GM19452 (cell line): ENCODE measurements around the gene NOSIP.
A peak's percentile ranks its signal among the peaks of the same experiment; 100 is the strongest.

Experiments
- ATAC-seq: cut with Tn5 transposase; IDR thresholded peaks from one replicate; pipeline ENCODE4 v1.9.1; 2021; ENCODE audit not compliant: unreplicated experiment

The NOSIP gene

DNA sequence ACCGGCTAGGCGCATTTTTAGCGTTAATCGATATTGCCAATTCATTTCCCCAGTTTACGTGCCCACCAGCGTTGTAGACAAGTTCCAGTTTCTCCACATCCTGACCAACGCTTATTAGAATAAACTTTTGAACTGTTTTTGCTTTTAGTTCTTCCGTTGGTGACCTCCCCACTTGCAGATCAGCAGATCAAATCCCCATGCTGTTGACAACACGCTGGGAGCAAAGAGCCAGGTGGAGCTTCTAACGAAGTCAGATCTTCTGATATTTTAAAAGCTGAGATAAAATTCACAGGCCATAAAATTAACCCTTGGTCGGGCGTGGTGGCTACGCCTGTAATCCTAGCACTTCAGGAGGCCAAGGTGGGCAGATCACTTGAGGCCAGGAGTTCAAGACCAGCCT, 31.3 kb downstream of the NOSIP start:
- ATAC-seq: no peak

DNA sequence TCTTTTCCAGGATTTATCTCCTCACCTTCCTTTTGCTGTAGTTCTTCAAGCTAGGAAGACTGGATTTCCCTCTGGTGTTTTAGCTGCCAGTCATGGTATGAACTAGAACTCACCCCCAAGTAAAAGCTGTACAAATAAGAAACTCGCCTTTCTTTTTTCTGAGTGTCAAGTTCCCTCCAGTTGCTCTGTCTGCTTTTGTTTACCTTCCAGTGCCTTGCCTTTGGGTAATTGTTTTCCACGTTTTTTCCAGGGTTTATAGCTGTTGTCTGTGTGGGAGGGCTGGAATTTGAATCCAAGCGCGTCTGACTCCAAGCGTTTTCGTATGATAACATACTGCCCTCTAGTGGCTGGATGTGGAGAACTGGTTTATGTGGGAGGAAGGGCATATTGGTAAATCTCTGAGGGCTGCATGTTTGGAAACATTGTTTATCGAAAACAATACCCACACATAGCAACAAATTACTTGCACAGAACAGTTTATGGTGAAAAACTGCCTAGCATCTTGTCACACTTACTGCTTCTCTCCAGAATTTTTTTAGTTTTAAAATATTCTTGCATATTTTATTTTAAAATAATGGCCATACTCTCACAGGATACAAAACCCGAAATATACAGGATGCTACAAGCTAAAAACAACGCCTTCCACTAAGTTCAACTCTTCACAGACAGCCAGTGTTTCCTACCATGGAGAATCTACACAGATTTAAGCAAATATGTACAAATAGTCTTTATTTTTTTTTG, 33.4 kb downstream of the NOSIP start:
- ATAC-seq: no peak

DNA sequence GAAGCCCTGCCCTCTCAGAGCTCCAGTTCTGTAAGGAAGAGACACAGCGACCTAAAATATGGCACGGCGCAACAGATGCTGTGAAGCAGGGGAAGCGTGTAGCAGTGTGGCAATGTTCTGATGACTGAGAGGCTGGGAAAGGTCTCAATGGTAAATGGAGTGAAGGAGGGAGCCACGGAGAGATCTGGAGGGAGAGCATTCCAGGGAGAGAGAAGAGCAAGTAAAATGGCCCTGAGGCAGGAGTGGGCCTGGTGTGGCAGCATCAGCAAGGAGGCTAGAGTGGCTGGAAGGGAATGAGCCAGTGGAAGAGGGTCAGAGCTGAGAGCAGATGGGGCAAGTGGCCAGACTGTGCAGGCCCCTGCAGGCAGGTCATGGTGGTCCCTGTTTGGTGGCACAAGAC, 36.2 kb downstream of the NOSIP start:
- no peak for ATAC-seq

DNA sequence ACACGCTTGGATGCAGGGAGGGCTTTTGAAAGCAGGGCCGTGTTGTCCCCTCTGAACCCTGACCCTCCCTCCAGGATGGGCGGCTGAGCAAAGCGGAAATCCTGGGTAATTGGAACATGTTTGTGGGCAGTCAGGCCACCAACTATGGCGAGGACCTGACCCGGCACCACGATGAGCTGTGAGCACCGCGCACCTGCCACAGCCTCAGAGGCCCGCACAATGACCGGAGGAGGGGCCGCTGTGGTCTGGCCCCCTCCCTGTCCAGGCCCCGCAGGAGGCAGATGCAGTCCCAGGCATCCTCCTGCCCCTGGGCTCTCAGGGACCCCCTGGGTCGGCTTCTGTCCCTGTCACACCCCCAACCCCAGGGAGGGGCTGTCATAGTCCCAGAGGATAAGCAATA, 37.3 kb downstream of the NOSIP start:
- ATAC-seq: no peak

DNA sequence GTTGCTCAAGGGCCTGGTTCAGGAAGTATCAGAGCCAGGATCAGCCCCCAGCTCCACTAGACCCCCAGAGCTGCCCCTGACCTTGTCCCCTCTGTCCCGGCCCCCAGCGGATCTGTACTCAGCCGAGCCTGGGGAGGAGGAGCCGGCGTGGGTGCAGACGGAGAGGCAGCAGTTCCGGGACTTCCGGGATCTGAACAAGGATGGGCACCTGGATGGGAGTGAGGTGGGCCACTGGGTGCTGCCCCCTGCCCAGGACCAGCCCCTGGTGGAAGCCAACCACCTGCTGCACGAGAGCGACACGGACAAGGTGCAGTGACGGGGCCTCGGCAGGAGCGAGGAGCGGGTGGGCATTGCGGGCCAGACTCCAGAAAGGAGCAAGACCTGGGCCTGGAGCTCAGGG, 37.9 kb downstream of the NOSIP start:
- no peak for ATAC-seq

DNA sequence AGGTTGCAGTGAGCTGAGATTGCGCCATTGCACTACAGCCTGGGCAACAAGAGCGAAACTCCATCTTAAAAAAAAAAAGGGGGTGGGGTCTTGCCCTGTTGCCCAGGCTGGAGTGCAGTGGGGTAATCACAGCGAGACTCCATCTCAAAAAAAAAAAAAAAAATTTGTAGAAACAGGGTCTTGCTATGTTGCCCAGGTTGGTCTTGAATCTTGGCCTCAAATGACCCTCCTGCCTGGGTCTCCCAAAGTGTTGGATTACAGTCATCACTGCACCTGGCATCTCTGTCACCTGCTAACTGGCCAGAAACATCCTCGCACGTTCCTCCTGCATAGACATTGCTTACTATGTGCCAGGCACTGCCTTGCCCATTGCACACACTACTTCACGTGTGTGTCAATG, 38.4 kb downstream of the NOSIP start:
- ATAC-seq: no peak

DNA sequence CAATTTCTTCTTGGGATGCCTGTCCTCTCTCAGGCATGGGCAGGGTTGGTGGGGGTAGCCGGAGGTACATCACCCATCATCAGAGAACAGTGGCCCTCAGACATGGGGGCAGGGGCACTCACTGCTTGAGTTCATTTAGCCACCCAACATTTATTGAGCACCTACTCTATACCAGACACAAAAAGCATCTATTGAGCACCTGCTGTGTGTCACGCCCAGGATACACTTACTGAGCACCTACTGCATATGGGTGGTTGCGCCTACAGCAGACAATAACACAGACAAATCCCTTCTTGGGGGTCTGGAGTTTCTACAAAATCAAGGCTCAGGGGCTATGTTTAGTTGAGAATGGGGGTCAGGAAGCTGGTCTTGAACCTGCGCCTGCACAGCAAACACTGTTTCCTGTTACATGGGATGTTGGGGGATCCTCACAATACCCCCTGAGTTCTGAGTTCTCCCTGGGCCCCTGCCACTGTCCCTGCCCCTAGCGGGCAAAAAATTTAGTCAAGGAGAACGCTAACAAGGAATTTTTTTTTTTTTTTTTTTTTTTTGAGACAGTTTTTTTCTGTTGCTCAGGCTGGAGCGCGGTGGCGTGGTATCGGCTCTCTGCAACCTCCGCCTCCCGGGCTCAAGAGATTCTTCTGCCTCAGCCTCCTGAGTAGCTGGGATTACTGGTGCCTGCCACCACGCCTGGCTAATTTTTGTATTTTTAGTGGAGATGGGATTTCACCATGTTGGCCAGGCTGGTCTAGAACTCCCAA, 41.0 kb downstream of the NOSIP start:
- ATAC-seq: no peak

DNA sequence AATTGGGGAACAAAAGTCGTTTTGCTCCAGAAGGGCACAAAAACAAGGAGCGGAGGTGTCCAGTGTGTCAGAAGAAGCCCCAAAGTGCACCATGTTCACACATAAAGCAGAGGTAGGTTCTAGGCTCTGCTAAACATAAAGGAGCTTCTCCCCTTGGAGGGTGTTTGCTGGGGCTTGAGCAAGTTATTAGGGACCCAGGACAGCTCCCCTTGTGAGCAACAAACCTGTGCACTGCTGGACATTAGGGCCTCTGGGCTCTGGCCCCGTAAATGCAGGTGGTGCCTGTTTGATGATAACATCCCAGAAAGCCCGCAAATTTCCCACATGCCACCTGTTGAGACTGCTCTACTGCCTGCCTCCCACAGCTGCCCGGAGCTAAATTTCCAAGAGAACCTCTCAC, 41.7 kb downstream of the NOSIP start:
- ATAC-seq: no peak

DNA sequence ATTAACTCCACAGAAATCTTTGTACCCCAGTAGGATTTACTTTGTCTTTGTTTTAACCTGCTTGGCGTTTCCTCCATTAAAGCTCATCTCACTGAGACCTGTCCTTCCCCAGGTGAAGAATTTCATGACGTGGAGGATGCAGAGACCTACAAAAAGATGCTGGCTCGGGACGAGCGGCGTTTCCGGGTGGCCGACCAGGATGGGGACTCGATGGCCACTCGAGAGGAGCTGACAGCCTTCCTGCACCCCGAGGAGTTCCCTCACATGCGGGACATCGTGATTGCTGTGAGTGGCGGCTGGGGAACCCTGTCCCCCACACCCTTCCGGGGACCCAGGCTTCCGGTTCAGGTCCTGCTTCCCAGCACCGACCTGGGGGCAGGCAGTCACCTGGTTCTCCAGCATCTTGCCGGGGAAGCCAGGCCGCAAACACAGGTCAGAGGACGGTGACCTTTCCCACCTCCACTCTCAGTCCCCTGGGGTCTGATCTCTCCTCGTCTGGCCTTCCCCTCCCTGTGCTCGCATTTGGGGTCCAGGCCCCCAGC, 43.4 kb downstream of the NOSIP start:
- no peak for ATAC-seq

DNA sequence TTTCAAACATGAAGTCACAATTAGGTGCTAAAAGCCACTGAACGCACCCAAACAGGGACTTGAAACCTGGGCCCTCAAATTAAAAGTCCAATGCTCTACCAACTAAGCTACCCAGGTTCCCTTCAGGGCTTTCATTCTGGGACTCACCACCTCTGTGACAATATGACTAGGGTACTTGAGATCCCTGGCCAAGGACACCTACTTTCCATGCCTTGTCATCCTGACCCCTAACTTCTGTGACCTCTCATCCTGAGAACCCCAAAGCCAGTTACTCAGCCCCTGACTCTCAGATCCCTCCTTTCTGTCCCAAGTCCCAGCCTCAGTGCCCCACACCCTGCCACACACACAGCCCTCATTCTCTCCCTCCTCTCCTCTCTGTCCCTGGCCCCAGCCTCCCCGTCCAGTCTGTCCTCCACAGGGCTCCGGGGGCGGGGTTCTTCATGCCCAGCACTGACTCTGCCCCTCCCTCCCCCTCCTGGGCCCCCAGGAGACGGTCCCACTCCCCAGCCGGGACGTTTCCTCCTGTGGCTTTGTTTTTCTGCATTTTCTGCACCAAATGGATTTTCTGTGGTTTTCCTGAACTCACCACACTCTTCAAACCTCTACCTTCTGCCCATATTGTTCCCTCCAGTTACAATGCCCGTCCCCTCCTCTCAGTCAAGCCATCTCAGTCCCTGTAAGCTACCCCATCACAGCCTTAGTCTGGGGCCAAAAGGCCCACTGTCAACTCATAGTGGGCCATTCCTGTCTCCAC, 45.5 kb downstream of the NOSIP start:
- no peak for ATAC-seq

DNA sequence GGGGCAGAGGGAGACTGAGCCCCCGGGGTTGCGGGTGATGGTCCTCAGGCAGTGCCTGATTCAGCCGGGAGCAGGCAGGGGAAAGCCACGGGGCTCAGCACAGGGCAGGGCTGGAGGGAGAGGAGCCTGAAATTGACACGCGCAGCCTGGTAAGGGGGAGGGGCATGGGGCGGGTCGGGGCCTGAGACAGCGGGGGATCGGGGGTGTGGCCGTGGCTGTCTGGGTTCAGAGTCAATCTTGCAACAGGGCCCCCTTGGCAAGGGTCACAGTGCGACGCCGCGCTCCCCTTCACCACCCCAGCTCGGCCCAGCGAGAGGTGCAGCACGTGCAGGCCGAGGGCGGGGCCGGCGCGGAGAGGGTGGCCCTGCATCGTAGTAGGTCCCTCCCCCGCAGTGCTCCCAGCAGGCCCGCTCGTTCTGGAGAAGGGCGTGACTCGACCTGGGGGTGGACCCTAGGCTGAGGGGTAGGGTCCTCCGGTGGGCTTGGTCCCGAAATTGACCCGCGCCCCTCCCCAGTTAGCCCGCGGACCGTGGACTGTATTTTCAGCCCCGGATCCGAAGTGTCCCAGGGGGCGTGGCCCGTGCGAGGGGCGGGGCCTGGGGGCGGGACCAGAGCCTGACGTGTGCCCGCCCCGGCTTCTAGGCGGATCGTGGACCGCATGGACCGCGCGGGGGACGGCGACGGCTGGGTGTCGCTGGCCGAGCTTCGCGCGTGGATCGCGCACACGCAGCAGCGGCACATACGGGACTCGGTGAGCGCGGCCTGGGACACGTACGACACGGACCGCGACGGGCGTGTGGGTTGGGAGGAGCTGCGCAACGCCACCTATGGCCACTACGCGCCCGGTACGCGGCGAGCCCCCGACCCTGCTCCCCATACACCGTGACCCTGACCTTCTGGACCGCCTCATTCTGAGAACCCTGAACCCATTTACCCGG, 46.5 kb downstream of the NOSIP start:
- peak; percentile 66 for ATAC-seq

DNA sequence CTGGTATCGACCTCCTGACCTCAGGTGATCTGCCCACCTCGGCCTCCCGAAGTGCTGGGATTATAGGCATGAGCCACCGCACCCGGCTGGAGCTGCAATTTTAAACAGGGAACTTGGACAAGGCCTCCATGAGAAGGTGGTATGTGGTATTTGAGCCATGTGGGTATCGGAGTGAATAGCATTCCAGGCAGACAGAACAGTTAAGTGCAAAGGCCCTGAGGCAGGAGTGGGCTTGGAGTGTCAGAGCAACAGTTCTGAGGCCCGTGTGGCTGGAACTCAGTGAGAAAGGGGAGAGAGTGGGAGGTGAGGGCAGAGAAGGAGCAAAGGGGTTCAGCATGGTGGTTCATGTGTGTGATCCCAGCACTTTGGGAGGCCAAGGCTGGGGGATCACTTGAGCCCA, 49.6 kb downstream of the NOSIP start:
- ATAC-seq: no peak

DNA sequence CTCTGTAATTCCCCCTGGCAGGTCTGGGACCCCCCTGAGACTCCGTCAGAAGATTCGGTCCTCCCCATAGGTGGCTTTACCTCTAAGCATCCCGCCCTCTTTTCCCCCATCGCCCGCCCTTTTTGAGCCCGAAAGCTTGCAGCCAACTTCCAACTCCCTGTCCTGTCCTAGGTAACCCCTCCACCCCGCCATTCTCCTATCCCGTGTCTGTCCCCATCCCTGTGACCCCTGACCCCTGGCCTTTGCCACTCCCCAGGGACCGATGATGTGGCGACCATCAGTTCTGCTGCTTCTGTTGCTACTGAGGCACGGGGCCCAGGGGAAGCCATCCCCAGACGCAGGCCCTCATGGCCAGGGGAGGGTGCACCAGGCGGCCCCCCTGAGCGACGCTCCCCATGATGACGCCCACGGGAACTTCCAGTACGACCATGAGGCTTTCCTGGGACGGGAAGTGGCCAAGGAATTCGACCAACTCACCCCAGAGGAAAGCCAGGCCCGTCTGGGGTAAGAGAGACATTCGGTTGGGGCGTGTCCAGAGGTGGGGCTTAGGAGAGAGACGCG, 52.1 kb downstream of the NOSIP start:
- no peak for ATAC-seq

DNA sequence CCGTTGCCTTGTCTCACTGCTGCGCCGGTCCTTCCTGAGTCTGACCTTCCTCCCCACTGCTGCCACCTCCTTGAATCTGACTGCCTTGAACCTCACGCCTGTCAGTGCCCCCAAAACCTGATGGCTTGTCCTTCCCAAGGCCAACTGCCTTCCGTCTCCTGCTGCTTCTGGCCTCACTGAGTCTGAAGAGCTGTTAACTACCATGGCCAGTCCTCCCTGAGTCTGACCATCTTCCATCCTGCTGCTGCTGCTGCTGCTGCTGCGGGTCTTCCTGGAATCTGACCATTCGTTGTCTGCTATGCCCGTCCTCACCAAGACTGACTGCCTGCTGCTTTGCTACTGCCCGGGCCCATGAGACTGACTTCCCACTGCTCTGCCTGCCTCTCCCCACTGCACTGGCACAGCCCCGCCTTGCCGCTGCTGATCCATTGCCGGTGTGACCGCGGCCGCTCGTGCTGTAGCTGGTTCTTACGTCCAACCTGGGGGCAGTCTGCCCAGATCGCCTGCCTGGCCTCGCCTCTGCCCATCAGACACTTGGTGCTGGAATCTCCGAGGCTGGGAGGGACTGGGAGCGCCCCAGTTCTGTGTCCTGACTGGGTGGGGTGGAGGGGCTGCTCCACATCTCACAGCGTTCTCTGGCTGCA, 55.4 kb downstream of the NOSIP start:
- no peak for ATAC-seq

DNA sequence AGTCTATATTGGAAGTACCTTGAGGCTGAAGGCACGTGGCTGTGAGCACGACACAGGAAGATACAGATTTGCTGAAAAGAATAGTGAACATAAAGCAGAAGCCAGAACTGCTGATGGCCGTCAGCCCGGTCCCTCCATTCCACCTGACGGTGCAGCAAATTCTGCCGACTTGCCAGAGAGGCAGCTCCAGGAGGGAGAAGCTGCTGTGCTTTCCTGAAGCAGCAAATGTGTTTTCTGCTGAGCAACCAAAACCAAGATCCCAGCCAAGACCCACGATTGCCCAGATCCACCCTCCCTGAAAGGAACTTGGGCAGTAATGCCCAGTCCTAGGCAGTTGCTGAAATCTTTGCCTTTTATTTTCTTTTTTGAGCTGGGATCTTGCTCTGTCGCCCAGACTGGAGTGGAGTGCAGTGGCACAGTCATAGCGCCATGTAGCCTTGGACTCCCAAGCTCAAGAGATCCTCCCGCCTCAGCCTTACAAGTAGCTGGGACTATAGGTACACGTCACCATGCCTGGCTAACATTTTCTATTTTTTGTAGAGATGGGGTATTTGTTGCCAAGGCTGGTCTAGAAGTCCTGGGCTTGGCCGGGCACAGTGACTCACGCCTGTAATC, 59.5 kb downstream of the NOSIP start:
- no peak for ATAC-seq

DNA sequence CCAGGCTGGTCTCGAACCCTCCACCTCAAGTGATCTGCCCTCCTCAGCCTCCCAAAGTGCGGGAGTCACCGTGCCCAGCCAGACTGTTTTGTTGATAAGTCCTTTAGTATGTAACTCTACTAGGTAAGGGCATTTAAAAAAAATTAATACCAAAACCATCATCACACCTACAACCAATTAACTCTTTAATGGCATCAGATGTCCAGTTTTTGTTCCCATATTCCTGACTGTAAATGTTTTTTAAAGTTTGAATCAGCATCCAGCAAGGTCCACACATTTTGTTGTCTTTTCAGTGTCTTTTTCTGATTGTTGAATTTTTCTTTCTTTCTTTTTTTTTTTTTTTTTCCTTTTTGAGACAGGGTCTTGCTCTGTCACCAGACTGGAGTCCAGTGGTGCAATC, 62.3 kb downstream of the NOSIP start:
- ATAC-seq: no peak

DNA sequence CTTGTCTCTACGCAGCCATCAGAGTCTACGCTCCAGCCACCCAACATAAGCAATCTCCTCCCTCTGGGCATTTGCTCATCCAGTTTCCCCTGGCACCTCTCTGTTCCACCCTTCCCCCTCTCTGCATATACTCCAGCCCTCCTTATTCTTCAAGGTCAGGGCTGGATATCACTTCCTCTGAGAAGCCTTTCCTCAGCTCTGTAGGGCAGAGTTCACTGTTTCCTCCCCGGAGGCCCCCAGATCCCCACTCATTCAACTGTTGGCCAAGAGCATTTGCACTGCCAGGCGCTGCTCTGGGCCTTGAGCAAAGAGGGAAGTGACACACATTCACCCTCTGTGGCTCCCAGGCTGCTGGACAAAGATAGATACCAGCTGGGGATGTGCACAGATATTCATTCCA, 64.6 kb downstream of the NOSIP start:
- ATAC-seq: no peak

DNA sequence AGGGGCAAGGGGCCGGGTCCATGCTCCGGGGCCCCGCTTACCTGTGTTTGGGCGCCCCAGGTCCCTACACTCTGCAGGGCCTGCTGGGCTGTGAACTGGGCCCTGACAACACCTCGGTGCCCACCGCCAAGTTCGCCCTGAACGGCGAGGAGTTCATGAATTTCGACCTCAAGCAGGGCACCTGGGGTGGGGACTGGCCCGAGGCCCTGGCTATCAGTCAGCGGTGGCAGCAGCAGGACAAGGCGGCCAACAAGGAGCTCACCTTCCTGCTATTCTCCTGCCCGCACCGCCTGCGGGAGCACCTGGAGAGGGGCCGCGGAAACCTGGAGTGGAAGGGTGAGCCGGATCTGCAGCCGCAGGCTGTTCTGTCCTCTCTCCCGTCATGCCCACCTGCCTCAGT, 66.2 kb downstream of the NOSIP start:
- ATAC-seq: no peak

DNA sequence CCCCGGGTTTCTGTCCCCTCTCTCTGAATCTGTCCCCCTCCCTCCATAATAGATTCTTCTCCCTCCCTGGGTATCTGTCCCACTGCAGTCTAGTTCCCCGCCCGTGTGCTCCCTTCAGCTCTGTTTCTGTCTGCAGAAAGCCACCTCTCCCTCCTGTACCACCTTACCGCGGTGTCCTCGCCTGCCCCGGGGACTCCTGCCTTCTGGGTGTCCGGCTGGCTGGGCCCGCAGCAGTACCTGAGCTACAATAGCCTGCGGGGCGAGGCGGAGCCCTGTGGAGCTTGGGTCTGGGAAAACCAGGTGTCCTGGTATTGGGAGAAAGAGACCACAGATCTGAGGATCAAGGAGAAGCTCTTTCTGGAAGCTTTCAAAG, 66.6 kb downstream of the NOSIP start:
- ATAC-seq: no peak
